HG03175 (cell line): ENCODE measurements around the gene ARHGAP45.

Experiments used
- ATAC-seq: cut with Tn5 transposase; IDR thresholded peaks from one replicate; pipeline ENCODE4 v1.9.1; 2021; ENCODE audit warnings: mild to moderate bottlenecking, moderate library complexity; ENCODE audit not compliant: unreplicated experiment

ARHGAP45 gene

DNA sequence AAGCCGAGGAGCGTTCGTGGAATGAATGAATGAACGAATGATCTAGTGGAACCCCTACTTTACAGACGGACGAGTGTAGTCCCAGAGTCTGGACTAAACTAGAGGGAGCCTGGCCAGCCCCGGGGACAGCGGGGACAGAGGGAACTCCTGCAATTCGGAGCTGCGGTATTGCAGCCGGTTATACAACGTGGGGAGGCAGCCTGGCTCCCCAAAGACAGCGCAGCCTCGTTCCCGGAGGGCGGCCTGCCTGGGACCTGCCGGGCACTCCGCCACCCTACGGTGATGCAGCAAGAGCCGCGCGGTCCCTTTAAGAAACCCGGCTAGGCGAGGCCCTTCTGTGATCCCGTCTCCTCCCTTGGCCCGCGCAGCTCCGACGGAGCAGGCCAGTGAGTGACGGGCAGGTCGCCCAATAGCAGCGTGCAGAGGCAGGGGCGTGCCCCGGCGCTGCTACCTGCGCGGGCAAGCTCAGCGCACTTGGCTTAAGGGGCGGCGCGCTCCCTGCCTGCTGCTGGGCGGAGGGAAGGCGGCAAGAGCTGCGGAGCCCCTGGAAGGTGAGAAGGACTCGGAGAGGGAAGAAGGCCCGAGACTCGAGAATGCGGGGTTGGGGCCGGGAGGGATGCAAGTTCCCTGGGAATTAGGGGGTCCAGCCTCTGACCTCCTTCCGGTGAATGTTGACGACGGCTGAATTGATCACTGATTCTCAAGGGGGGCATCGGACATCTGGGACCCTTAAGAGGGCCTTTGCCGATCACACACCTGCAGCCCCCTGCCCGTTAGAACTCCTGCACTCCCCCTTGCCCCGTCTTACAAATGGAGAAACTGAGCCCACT lies 27.1 kb upstream of the ARHGAP45 start, which contains the start of gene ABCA7:
Gene ABCA7, plus strand, starts transcription at position 462 of the 830 bp plus-strand sequence. CDS start 1,255 bp downstream, outside the sequence.
- ATAC-seq, result peak; percentile 68

DNA sequence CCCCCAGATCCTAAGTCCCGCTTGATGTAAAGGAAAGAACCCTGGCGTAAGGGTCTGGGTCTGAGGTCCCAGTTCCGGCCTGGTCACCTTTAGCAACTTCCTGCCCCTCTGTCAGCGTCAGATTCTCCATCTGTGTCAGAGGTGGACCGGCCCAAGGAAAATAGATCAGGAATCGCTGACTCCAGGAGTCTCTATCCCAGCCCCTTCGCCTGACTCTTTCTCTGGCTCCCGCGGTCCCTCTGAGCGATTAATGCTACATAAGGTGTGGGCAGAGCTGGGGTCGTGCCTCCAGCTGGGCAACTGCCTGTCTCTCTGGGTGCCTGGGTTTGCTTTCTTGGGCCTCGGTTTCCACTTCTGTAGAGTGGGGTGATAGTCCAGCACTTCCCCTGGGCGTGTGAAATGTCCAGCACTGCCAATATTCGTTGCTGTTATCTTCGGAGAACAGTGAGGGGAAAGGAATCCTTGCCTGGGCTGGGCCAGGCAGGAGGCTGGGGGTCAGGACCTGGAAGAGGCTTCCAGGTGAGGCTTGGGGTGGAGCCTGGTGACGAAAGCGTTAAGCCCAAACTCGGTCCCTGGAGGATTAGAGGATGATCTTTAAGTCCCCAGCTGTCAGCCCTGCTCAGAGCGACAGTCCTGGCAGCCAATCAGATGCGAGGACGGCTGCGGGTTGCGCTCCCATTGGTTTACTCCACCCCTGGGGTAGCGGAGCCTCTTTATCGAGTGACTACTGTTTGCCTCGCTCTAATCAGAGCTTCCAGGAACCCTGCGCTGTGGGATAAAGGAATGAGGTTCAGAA lies 26.3 kb upstream of the ARHGAP45 start:
- peak; percentile 44 for ATAC-seq

DNA sequence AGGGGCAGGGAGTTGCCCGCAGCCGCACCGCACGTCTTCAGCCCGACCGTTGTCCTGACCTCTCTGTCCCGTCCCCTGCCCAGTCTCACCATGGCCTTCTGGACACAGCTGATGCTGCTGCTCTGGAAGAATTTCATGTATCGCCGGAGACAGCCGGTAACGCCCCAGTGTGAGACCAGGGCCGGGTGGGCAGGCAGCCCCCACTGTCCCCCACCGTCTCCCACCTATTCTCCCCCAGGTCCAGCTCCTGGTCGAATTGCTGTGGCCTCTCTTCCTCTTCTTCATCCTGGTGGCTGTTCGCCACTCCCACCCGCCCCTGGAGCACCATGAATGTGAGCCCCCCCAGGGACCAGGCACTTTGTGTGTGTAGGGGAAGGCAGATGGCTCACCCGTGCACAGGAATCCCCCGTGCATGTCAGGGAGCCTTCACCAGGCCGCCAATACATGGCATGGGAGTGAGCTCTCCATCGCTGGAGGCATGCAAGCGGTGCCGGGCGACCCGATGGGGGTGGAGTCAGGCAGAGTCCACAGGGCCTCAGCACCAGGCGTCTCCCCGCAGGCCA lies 25.6 kb upstream of the ARHGAP45 start:
- ATAC-seq, result no peak

DNA sequence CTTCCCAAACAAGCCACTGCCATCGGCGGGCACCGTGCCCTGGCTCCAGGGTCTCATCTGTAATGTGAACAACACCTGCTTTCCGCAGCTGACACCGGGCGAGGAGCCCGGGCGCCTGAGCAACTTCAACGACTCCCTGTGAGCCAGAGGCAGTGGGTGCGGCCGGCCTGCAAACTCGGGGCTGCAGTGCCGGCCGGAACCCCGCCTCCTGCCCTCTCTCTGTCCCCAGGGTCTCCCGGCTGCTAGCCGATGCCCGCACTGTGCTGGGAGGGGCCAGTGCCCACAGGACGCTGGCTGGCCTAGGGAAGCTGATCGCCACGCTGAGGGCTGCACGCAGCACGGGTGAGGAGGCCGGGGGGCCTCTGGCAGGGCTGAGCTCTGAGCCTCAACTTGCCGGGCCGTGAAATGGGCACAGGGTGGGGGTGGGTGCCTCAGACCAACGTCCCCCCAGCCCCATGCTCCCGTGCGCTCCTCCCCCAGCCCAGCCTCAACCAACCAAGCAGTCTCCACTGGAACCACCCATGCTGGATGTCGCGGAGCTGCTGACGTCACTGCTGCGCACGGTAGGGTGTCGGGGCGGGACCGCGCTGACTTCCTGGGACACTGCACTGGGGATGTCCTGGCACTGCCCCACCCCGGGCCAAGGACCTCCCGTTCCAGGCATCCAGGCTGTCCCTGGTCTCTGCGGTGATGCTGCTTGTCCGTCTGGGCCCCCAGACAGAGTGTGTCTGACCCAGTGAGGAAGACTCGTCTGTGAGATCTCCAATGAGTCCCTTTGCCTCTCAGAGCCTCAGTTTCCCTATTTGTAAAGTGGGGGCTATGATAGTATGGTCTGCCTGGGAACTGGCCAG lies 24.9 kb upstream of the ARHGAP45 start:
- no peak for ATAC-seq

DNA sequence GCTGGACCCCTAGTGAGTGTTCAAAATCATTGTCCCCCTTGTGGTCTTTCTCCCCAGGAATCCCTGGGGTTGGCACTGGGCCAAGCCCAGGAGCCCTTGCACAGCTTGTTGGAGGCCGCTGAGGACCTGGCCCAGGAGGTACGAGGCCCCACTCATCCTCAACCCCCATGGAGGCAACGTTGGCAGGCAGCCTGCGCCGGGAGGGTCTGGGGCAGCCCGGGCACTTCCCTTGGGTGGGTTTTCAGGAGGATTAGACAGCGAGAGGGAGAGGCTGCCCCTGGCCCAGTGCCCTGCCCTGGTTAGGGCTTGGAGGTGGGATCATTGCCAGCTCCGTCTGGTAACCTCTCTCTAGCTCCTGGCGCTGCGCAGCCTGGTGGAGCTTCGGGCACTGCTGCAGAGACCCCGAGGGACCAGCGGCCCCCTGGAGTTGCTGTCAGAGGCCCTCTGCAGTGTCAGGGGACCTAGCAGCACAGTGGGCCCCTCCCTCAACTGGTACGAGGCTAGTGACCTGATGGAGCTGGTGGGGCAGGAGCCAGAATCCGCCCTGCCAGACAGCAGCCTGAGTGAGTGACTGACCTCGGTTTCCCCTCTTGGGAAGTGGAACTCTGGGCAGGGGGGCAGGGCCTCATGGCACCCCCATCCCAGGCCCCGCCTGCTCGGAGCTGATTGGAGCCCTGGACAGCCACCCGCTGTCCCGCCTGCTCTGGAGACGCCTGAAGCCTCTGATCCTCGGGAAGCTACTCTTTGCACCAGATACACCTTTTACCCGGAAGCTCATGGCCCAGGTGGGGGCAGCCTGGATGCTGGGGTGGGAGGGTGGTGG lies 24.1 kb upstream of the ARHGAP45 start:
- no peak for ATAC-seq

DNA sequence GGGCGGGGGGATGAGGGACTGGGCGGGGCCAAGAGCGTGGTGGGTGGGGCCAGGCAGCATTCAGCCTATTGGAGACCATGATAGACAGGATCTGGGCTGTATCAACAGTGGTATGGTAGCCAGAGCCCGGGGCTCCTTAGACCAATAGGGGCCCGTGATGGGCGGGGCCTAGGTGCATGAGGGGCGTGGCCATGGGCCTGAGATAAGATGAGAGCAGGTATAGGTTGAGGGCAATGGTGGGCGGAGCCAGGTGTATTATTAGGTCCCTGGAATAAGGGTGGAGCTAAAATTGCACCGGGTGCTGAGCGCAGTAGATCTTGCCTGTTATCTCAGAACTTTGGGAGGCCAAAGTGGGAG lies 21.7 kb upstream of the ARHGAP45 start:
- ATAC-seq, result no peak

DNA sequence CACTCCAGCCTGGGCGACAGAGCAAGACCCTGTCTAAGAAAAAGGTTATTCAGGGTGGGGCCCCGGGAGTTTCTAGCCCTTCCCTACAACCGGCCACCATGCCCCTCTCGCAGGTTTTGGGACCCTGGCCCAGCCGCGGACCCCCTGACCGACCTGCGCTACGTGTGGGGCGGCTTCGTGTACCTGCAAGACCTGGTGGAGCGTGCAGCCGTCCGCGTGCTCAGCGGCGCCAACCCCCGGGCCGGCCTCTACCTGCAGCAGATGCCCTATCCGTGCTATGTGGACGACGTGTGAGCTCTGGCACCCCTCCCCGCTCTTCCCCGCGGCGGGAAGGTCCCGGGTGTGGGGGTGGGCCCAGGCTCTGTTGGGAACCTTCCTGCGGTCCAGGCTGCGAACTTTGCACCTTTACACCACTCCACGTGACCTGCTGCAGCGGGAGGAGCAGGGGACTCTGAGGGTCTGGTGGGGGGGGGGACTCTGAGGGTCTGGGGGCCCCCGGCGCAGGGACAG lies 20.8 kb upstream of the ARHGAP45 start:
- ATAC-seq, result no peak

DNA sequence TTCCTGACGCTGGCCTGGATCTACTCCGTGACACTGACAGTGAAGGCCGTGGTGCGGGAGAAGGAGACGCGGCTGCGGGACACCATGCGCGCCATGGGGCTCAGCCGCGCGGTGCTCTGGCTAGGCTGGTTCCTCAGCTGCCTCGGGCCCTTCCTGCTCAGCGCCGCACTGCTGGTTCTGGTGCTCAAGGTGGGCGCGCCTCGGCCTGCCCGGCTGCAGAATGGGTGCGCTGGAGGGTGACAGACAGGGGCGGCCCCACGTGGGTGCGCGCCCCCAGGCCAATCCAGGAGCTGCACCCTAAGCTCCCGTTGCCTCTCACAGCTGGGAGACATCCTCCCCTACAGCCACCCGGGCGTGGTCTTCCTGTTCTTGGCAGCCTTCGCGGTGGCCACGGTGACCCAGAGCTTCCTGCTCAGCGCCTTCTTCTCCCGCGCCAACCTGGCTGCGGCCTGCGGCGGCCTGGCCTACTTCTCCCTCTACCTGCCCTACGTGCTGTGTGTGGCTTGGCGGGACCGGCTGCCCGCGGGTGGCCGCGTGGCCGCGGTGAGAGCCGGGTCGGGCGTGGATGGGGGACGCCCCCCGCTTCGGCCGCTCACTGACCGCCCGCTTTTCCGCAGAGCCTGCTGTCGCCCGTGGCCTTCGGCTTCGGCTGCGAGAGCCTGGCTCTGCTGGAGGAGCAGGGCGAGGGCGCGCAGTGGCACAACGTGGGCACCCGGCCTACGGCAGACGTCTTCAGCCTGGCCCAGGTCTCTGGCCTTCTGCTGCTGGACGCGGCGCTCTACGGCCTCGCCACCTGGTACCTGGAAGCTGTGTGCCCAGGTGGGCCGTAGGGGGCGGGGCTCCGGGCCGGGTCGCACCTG lies 19.9 kb upstream of the ARHGAP45 start:
- ATAC-seq, result no peak

DNA sequence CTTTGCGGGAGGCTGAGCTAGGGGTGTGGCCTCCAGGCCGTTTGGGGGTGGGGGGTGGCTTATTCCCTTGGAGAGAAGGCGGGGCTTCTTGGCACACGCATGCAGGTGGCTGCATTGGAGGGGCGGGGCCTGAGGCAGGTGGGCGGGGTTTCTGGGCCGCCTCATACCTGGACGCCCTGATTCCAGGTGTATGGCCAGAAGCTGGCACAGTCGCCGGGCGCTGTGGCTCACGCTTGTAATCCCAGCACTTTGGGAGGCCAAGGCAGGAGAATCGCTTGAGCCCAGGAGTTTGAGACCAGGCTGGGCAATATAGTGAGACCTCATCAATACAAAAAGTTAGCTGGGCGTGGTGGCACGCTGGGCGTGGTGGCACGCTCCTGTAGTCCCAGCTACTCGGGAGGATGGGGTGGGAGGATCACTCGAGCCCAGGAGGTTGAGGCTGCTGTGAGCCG lies 19.2 kb upstream of the ARHGAP45 start:
- no peak for ATAC-seq

DNA sequence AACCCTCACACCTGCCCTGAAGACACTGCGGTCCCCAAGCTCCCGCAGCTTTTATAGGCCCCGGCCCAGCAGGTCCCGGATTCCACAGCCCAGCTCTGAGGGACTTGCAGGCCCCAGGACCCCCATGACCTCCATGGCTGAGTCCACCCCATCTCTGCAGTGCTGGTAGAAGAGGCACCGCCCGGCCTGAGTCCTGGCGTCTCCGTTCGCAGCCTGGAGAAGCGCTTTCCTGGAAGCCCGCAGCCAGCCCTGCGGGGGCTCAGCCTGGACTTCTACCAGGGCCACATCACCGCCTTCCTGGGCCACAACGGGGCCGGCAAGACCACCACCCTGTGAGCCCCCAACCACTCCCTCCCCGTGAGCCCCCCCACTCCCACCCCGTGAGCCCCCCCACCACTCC lies 17.9 kb upstream of the ARHGAP45 start:
- no peak for ATAC-seq

DNA sequence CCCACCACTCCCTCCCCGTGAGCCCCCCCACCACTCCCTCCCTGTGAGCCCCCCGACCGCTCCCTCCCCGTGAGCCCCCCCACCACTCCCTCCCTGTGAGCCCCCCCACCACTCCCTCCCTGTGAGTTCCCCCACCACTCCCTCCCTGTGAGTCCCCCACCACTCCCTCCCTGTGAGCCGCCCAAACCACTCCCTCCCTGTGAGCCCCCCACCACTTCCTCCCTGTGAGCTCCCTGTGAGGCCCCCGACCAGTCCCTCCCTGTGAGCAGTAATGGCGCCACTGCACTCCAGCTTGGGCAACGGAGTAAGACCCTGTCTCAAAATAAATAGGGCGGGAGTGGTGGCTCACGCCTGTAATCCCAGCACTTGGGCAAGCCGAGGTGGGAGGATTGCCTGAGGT lies 17.2 kb upstream of the ARHGAP45 start:
- ATAC-seq, result no peak

DNA sequence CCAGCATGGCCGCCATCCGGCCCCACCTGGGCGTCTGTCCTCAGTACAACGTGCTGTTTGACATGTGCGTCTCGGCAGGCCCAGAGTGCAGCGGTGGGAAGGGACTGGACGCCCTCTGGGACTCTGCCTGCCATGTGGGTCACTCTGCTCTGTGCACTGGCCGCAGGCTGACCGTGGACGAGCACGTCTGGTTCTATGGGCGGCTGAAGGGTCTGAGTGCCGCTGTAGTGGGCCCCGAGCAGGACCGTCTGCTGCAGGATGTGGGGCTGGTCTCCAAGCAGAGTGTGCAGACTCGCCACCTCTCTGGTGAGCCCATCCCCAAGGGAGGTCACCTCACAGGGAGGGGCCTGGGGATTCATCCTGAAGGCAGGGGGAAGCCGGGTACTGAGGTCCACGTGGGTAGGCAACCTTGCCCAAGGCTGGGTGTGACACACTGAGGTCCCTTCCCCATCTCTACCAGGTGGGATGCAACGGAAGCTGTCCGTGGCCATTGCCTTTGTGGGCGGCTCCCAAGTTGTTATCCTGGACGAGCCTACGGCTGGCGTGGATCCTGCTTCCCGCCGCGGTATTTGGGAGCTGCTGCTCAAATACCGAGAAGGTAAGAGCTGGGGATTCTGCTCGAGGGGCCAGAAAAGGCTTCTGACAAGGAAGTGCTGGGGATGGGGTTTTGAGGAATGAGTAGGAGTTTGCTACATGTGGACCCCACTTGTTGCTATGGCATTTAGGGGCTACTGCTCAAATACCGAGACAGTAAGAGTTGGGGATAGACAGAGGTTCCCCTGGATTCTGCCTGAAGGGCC lies 15.8 kb upstream of the ARHGAP45 start:
- ATAC-seq, result no peak

DNA sequence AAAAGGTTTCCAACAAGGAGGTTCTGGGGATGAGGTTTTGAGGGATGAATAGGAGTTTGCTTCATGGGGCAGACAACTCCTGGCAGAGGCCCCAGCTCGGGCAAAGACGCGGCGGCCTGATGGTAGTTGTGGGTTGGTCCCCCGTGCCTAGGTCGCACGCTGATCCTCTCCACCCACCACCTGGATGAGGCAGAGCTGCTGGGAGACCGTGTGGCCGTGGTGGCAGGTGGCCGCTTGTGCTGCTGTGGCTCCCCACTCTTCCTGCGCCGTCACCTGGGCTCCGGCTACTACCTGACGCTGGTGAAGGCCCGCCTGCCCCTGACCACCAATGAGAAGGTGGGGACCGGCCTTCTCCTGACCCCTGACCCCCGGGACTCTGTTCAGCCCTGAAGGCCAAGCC lies 15.2 kb upstream of the ARHGAP45 start:
- no peak for ATAC-seq

DNA sequence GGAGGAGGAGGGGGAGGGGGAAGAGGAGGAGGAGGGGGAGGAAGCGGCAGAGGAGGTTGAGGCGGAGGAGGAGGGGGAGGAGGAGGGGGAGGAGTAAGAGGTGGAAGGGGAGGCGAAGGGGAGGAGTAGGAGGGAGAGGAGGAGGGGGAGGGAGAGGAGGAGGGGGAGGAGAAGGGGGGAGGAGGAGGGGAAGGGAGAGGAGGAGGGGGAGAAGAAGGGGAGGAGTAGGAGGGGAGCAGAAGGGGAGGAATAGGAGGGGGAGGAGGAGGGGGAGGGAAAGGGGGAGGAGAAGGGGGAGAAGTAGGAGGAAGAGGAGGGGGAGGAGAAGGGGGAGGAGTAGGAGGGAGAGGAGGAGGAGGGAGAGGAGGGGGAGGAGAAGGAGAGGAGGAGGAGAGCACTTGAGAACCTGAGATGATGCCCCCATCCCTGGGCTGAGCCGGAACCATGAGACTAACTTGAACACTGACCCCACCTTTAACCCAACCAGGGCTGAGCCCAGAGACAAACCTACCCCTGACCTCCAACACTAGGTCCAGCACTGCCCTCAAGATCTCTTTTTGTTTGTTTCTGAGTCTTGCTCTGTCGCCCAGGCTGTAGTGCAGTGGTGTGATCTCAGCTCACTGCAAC lies 14.5 kb upstream of the ARHGAP45 start:
- no peak for ATAC-seq

DNA sequence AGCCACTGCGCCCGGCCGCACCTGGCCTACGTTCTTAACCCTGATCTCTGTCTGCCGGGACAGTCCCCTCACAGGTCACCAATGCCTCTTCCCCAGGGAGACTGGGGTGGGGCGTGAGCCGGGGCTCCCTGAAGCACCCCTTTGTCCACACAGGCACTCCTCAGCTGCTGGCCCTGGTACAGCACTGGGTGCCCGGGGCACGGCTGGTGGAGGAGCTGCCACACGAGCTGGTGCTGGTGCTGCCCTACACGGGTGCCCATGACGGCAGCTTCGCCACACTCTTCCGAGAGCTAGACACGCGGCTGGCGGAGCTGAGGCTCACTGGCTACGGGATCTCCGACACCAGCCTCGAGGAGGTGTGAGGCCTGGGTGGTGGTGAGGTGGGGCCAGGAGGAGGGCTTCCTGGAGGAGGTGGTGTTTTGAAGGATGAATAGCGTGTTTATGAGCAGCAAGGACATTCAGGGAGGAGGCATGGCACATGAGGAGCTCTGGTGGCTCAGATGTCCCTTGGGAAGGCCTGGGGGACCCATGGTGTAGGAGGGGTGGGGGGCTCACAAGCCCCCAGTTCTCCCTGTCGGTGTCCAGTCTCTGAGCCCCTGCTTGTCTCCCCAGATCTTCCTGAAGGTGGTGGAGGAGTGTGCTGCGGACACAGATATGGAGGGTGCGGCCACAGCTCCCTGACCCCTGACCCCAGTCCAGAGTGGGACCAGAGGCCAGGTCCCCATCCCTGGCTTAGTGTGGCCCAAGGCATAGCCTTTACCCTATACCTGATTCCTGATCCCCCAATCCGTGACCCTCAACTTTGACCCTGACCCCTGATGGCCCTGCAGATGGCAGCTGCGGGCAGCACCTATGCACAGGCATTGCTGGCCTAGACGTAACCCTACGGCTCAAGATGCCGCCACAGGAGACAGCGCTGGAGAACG lies 13.5 kb upstream of the ARHGAP45 start:
- no peak for ATAC-seq
